Left renal pelvis (tissue), 4 donors: ENCODE results near the gene TK2. TPM values are rescaled to one million over a fixed set of nuclear protein-coding genes. Genes with fewer than 3 reads are reported as not detected.
"Not testable (repeated sequence)": the region's sequence is repeated elsewhere in the genome, so short reads cannot be mapped to it uniquely, and the experiment has no call there.

Experiments used
- DNase-seq, 4 donors: peaks; one replicate each; pipeline ENCODE4 v3.0.0-alpha.2; 2013; ENCODE audit warnings: low read depth in 4 of 4, low spot score in 3 of 4
- polyA plus RNA-seq, 4 donors: library from polyadenylated mRNA; unstranded; fragments of 120-200 nt; gene quantifications; one replicate each; pipeline ENCODE4 v1.2.1, GENCODE V29; 2013; ENCODE audit not compliant: insufficient read length in 4 of 4

TK2 gene
- polyA plus RNA-seq, 4 donors: 31.7 to 44.6 (median 35.2) TPM

GRCh38 chr16:66521951-66522771, 27.8 kb downstream of the TK2 start:
- DNase-seq: no peak

DNA sequence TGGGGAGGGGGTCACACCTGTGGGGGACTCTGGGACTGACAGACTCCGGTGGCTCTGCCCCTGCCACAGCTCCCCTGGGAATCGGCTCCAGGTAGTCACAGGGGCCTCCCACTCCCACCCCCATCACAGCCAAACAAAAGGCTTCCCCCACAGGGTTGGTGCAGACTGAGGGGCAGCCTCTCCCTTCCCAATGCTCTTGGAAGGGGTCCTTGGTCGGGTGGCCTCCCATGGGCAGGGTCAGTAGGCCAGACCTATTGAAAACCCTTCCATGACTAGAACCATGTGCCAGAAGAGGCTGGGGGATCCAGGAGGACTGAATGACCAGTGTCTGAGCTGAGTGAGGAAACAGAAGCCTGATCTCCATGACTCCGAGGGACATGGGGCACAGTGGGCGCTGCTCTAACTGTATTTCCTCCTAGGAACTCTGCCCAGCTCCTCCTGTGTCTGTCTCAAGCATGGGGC, 28.6 kb downstream of the TK2 start:
- no peak for DNase-seq

DNA sequence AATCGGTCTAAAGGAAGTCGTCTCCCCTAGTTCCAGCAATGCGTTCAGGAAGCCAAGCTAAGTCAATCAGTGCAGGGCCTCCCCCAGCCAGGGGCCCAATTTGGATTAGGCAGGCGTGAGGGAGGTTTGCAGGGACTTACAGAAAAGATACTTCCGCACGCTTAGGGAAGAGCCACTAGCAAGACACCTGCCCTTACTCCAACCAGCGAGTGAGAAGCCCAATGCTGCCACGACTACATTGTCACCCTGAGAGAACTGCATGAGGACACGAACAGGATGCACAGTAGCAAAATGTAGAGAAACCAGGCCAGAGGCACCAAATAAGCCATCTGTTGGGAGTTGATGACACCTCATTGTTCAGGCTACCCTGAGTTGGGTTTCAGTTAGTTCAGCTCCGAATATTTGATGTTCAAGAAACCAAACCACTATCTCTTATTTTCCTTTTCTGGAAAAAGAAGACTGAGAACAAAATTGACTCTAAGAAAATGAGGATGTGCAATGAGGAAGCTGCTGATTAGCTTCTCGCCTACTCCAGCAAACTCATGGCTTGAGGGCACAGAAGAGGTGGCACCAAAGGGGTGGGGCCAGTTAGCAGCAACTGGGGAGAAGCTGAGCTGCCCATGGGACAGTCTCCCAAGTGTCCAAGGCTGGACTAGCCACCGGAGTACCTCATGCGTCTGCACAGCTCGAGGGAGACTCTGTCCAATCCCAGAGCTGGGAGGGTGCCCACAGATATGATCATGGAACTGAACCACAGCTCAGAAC, 29.3 kb downstream of the TK2 start:
- DNase-seq: no peak

DNA sequence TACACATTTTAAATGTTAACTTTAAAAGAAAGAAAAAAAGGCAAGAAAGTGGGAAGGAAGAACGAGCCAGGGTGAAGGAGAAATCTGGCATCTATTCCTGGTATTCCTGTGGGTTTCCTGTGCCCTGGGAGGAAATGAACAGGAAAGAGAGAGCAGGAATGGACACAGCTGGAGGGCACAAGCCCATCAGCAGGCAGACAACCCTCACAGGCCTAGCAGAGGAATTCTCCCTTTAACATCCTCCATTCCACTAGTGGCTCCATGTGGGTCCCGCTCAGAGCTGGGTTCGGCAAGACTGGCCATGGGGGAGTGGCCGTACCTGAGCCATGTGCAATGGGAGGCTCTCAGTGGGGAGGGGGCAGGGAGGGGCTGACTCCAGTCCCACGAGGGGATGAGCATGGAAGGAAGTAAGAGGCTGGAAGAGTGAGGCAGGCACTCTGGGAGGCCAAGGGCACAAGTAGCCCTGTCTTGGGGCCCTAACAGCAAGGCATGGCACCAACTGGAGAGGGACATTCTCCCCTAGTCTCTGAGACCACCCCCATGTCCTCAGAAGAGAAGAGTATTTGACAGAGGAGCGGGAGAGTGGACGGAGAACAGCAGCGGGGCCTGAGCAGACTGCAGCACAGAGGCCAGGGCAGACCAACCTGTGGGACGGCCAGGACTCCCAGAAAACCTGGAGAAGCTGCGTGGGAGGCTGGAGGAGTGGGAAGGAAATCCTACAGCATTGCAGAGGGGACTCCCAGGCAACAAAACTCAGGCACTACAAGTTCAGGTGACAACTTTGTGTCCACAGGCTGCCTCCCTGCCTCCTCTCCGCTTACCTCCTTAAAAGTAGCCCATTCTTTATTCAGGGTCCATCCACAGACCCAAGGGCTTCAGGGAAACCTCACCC, 30.2 kb downstream of the TK2 start:
- DNase-seq: no peak

- no peak for DNase-seq
Observed at GRCh38 chr16:66517586-66518263, 32.2 kb downstream of the TK2 start.

- peak; percentile 64 to 81 (median 70) for DNase-seq
Observed at GRCh38 chr16:66516808-66517585, 32.9 kb downstream of the TK2 start.

- no peak for DNase-seq
Observed at GRCh38 chr16:66516509-66516807, 33.5 kb downstream of the TK2 start.

DNA sequence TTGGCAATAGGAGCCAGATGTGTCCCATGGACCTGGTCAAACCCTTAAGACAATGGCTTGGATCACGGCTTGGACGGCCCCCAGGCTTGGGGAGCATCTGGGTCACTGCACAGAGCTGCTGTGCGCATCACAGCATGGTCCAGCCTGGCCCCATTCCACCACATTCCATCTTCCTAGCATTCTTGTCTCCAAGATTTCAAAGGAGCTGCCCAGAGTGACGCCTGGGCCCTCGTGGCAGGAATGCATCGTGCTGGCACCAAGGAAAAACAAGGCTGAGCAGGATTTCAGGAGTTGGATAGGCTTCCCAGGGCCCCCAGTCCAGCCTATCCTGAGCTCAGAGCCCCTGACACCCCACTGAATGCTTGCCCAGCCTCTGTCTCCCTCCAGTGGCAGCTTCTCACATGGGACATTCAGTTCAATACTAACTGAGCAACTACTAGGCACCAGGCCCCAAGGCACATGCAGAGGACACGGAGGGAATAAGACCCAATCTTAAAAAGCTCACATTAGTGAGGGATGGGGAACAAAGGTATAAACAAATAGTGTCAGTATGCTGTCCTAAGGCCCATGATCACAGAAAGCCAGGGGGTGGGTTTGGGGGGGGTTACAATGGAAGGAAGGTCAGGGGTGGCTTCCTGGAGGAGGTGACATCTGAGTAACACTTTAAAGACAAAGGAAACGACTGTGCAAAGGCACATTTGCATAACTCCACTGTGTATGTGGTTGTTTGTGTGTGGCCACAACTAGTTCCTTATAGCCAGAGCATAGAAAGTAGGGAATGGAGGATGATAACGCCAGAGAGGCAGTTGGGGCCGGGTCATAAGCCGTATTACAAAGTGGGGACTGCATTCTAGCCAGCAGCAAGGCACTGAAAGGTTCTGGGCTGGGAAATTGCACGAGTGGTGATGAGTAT, 34.1 kb downstream of the TK2 start:
- DNase-seq: no peak

DNA sequence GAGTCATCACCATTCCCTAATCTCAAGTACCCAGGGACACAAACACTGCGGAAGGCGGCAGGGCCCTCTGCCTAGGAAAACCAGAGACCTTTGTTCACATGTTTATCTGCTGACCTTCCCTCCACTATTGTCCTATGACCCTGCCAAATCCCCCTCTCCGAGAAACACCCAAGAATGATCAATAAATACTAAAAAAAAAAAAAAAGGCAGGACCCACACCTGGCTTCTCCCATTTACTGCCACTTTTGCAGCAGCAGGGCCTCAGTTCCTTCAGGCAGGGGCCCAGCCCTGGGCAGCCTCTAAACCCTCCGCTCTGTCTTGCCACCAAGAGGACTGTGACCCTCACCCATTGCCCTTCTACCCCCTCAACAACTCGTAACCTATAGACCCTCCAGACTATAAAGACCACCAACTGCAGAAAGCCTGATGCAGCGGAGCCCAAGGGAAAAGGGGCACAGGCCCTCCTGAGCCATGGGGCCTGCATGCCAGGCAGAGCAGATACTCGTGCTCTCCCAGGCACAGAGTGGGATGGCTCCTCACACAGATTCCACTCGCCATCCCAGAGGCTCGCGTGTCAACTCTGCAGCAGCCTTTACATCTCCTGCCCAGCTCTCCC, 34.8 kb downstream of the TK2 start:
- DNase-seq: not testable (repeated sequence)

GRCh38 chr16:66514391-66514790, 35.5 kb downstream of the TK2 start:
- not testable (repeated sequence) for DNase-seq

DNA sequence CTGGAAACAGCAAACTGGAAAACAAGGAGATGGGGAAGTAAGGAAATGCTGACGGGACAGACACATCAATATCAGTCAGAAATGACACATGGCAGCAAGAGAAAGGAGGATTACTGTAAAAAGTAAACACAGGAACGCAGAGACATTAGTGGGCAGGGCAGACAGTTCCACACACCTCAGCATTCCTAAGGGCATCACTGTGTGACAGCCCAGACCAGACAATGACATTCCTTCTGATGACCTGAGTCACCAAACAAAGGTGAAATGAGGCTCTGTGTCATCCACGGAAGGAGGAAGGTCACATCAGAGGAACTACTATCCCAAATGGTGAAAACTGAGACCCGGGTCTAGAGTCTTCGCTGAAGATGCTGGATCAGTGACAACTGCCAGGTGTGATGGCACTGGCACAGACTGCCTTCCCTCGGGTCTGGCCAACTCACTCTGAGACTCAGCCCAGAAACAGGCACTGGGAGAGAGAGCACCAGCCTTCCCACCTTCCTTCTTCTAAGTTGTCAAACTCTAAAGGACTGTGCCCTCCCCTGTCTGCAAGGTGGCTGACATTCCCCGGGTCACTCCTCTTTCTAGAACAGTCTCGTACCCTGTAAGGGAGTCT, 36.7 kb downstream of the TK2 start:
- DNase-seq: no peak

GRCh38 chr16:66512272-66513110, 37.4 kb downstream of the TK2 start:
- no peak for DNase-seq

DNA sequence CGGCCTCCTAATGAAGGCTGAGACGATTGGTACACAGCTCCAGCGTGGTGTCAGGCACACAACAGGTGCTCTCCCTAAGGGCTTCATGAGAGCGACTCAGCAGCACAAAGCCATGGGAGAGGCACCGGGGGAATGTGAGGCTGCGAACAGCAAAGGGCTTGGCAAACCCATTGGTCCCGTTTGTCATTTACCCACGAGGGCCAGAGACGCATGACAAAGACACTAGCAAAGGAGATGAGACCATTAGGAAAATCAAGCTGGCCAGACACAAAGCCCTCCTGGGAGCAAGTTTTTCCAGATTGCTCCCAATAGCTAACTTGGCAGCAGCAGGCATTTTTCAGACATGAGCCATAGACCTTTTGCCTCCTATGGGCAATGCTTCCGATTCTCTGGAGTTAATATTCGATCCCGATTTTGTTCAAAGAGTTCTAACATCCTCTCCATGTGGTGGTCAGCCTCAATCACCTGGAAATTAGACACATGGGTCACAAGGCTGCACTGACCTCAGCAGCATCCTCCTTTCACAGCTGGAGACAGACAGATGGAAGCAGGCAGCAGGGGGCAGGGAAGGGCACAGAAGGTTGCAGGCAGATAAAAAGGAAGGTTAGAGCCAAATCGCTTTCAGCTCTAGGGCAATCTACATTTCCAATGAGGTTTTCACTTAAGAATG, 38.2 kb downstream of the TK2 start:
- DNase-seq: no peak

DNA sequence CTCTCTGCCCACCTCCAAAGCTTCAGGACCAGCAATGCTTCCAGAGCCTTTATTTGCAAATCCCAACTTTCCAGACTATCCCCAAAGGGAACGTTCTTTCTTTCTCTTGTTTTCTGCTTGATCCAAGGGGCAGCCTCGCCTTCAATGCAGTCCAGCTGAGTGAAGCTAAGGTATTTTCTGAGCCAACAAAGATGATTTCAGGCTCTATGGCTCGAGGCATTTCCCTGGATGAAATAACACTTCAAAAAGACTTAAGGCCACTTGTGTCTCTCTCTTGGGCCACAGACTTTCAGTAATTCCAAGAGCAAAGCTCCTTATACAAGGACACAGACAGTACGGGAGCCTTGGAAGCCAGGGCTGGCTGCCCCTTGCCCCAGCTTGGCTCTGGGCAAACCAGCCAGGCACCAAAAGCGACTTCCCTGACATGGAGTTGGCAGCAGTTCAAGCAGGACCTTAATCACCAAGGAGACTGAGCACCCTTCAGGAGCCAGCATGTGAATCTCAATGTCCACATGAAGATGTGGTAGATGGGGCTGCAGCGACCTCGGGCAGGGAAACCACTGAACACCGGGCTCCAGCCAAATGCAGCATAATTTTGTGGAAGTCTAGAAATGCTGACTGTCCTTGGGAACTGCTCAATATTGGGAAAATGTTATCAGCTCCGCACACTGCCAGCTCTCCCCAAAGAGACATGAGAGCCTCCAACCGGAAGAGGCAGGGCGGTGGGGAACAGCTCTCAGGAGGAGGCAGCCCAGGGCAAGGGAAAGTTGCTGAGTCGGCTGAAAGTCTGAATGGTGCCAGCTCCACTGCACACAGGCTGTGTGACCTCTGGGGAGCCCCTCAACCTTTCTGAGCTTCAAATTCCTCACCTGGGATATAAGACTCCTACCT, 39.0 kb downstream of the TK2 start:
- DNase-seq: no peak

GRCh38 chr16:66510298-66510697, 39.6 kb downstream of the TK2 start:
- no peak for DNase-seq
